CMK (cell line): ENCODE results near the gene TMEM184C.

Experiments used
- DNase-seq: peaks from one replicate; pipeline ENCODE4 v3.0.0-alpha.2; 2010; ENCODE audit warnings: low read depth

Gene TMEM184C

GRCh38 chr4:147617173-147617840, at the start of gene TMEM184C:
Gene TMEM184C (plus strand): TSS chr4:147617397. CDS start chr4:147617957, 560 bp downstream.
- peak; percentile 86 for DNase-seq

GRCh38 chr4:147570616-147571015, 46.6 kb upstream of the TMEM184C start:
- DNase-seq: no peak

- DNase-seq: no peak
These were observed 46.0 kb upstream of the TMEM184C start for GRCh38 chr4:147571036-147571770.

- peak; percentile 50 for DNase-seq
These were observed 41.1 kb upstream of the TMEM184C start for GRCh38 chr4:147576084-147576483.

- DNase-seq: no peak
These were observed 39.1 kb upstream of the TMEM184C start for GRCh38 chr4:147578051-147578476.

- no peak for DNase-seq
These were observed 38.6 kb upstream of the TMEM184C start for GRCh38 chr4:147578593-147578992.

- DNase-seq: no peak
These were observed 36.8 kb upstream of the TMEM184C start for GRCh38 chr4:147580396-147580795.

GRCh38 chr4:147581606-147582350, 35.4 kb upstream of the TMEM184C start:
- DNase-seq: peak; percentile 52

GRCh38 chr4:147582386-147583060, 34.7 kb upstream of the TMEM184C start:
- no peak for DNase-seq

- DNase-seq: no peak
These were observed 33.3 kb upstream of the TMEM184C start for GRCh38 chr4:147583876-147584275.

- DNase-seq: no peak
These were observed 31.2 kb upstream of the TMEM184C start for GRCh38 chr4:147586032-147586431.

- DNase-seq: no peak
These were observed 30.6 kb upstream of the TMEM184C start for GRCh38 chr4:147586637-147587036.

GRCh38 chr4:147587041-147587440, 30.2 kb upstream of the TMEM184C start:
- DNase-seq: no peak

GRCh38 chr4:147589586-147589985, 27.6 kb upstream of the TMEM184C start:
- DNase-seq: no peak

- DNase-seq: no peak
These were observed 26.8 kb upstream of the TMEM184C start for GRCh38 chr4:147590249-147590920.

- no peak for DNase-seq
These were observed 26.1 kb upstream of the TMEM184C start for GRCh38 chr4:147591106-147591505.

- DNase-seq: no peak
These were observed 23.1 kb upstream of the TMEM184C start for GRCh38 chr4:147594107-147594506.

GRCh38 chr4:147594578-147594977, 22.6 kb upstream of the TMEM184C start:
- no peak for DNase-seq

GRCh38 chr4:147596377-147596776, 20.8 kb upstream of the TMEM184C start:
- DNase-seq: no peak

GRCh38 chr4:147596981-147597380, 20.2 kb upstream of the TMEM184C start:
- DNase-seq: no peak

- no peak for DNase-seq
These were observed 19.6 kb upstream of the TMEM184C start for GRCh38 chr4:147597561-147597960.

- no peak for DNase-seq
These were observed 18.0 kb upstream of the TMEM184C start for GRCh38 chr4:147599206-147599605.
